HL-60/S4 treated with retinoic acid at 250 ng/mL for 4 days and 3 days (cell line): ENCODE data around the gene TCERG1L.

ENCODE experiments used
- in situ Hi-C: fragments of 300-500 bp; cut with MboI; formaldehyde crosslinking; loops from 2 replicates; pipeline ENCODE4 v1.7.0; 2022; ENCODE audit warnings: low sequenced_read_pairs

Gene TCERG1L

GRCh38 chr10:131056091-131056579, 255.4 kb downstream of the TCERG1L start:
- in situ Hi-C loops: no loop called here

- in situ Hi-C loops: no loop called here
These were observed 256.1 kb downstream of the TCERG1L start for GRCh38 chr10:131055437-131055836.

- in situ Hi-C loops: no loop called here
These were observed 258.3 kb downstream of the TCERG1L start for GRCh38 chr10:131053192-131053591.

GRCh38 chr10:131050162-131050766, 261.3 kb downstream of the TCERG1L start:
- in situ Hi-C loops: no loop called here

GRCh38 chr10:131049016-131049415, 262.5 kb downstream of the TCERG1L start:
- in situ Hi-C loops: no loop called here

GRCh38 chr10:131048606-131049005, 262.9 kb downstream of the TCERG1L start:
- in situ Hi-C loops: no loop called here

- in situ Hi-C loops: no loop called here
These were observed 264.0 kb downstream of the TCERG1L start for GRCh38 chr10:131047501-131047900.

GRCh38 chr10:131046194-131046593, 265.3 kb downstream of the TCERG1L start:
- in situ Hi-C loops: no loop called here

GRCh38 chr10:131044379-131045111, 267.0 kb downstream of the TCERG1L start:
- in situ Hi-C loops: no loop called here

- in situ Hi-C loops: no loop called here
These were observed 268.4 kb downstream of the TCERG1L start for GRCh38 chr10:131043039-131043691.
